HG03439 (cell line): Measurements from ENCODE around the gene KRT15.

Experiments used
- ATAC-seq: cut with Tn5 transposase; IDR thresholded peaks from one replicate; pipeline ENCODE4 v1.9.1; 2021; ENCODE audit warnings: mild to moderate bottlenecking, moderate library complexity; ENCODE audit not compliant: unreplicated experiment

KRT15 gene

GRCh38 chr17:41505809-41506767, 12.6 kb downstream of the KRT15 start:
- no peak for ATAC-seq

GRCh38 chr17:41505007-41505808, 13.5 kb downstream of the KRT15 start, which contains the start of gene KRT13:
Gene KRT13 (minus strand): TSS chr17:41505612. CDS start chr17:41505550, 62 bp downstream.
- ATAC-seq: no peak

- no peak for ATAC-seq
Measured at GRCh38 chr17:41504246-41504977, 14.3 kb downstream of the KRT15 start.

GRCh38 chr17:41503202-41503601, 15.5 kb downstream of the KRT15 start:
- no peak for ATAC-seq

- no peak for ATAC-seq
Measured at GRCh38 chr17:41500131-41500911, 18.4 kb downstream of the KRT15 start.

- no peak for ATAC-seq
Measured at GRCh38 chr17:41499714-41500113, 19.0 kb downstream of the KRT15 start.

- ATAC-seq: no peak
Measured at GRCh38 chr17:41498276-41498675, 20.4 kb downstream of the KRT15 start.

GRCh38 chr17:41496803-41497484, 21.7 kb downstream of the KRT15 start:
- ATAC-seq: no peak

- ATAC-seq: no peak
Measured at GRCh38 chr17:41494524-41494923, 24.2 kb downstream of the KRT15 start.

GRCh38 chr17:41492771-41493170, 25.9 kb downstream of the KRT15 start:
- ATAC-seq: no peak

- ATAC-seq: no peak
Measured at GRCh38 chr17:41492351-41492750, 26.3 kb downstream of the KRT15 start.

GRCh38 chr17:41491476-41491875, 27.2 kb downstream of the KRT15 start:
- ATAC-seq: no peak

GRCh38 chr17:41490000-41490990, 28.4 kb downstream of the KRT15 start:
- no peak for ATAC-seq

- no peak for ATAC-seq
Measured at GRCh38 chr17:41489531-41489930, 29.2 kb downstream of the KRT15 start, which contains the start of gene KRT36. Gene KRT36 (minus strand): TSS chr17:41489910. CDS start chr17:41489864, 46 bp downstream.

GRCh38 chr17:41486809-41487530, 31.7 kb downstream of the KRT15 start:
- no peak for ATAC-seq

- no peak for ATAC-seq
Measured at GRCh38 chr17:41486316-41486715, 32.4 kb downstream of the KRT15 start.
